ENCODE data around the gene MAP1LC3B2. TPM values are rescaled to one million over a fixed set of nuclear protein-coding genes. Genes with fewer than 3 reads are reported as not detected.

MAP1LC3B2 gene
- 0.84 and 0.86 TPM in 2 replicates for total RNA-seq
- long read RNA-seq, result 0 reads

DNA sequence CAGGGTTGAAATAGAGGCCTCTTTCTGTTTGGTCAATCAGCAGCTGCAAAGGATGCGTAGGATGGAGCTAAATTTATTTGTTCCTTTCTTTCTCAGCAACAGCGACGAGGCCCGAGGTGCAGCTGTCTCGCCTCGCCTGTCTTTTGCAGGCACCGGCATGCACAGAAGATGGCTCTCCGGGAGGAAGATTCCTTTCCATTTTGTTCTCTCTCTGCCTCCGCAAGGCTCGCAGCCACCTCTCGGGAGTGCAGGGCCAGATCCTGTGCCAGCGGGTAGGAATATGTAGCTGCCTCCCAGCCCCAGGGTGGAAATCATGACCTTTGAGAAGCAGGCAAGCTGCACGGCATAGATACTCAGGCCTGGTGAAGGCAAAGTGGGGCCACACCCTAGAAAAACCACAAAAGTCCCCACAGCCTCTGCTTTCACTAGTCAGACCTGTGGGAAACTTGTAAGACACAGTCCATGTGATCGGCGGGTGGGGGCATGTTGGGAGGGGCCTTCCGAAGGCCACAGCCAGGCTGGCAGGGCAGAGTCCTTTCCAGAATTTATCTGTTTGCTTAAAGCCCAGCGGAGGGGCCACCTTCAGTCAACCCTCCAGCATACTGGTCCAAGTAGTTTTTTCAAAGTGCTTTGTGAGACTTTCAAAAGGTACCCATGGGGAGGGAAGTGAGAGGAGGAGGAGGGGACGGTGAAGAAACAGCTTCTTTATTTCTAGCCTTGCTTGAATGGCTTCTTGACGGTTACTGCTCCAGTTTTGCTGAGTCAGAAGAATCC is at the start of gene MAP1LC3B2:
MAP1LC3B2 (plus strand) TSS at position 220 of the 774 bp plus-strand sequence. CDS start 16,562 bp downstream, outside the sequence.
- Mint-ChIP-seq H3K4me1 (ENCODE audit: low read depth) (peaks cover 10% of the 10 kb centered on the region), H3K36me3 (ENCODE audit: insufficient read depth) (peaks cover 4% of the 10 kb centered on the region), H3K27ac (peak within 1 kb of the TSS; percentile 51), H3K4me3 (ENCODE audit: low read depth) (peak within 1 kb of the TSS; percentile 1), H3K9me3 (ENCODE audit: low read depth) (peaks cover 8% of the 10 kb centered on the region), H3K27me3 (no peaks in the 10 kb centered on the region)
- no peak for DNase-seq (ENCODE audit: low spot score, unreplicated experiment)
- TF ChIP-seq, protein P1, sequence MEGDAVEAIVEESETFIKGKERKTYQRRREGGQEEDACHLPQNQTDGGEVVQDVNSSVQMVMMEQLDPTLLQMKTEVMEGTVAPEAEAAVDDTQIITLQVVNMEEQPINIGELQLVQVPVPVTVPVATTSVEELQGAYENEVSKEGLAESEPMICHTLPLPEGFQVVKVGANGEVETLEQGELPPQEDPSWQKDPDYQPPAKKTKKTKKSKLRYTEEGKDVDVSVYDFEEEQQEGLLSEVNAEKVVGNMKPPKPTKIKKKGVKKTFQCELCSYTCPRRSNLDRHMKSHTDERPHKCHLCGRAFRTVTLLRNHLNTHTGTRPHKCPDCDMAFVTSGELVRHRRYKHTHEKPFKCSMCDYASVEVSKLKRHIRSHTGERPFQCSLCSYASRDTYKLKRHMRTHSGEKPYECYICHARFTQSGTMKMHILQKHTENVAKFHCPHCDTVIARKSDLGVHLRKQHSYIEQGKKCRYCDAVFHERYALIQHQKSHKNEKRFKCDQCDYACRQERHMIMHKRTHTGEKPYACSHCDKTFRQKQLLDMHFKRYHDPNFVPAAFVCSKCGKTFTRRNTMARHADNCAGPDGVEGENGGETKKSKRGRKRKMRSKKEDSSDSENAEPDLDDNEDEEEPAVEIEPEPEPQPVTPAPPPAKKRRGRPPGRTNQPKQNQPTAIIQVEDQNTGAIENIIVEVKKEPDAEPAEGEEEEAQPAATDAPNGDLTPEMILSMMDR (IDR thresholded peaks at IDR 0.05; ENCODE audit: unreplicated experiment), result no peak

DNA sequence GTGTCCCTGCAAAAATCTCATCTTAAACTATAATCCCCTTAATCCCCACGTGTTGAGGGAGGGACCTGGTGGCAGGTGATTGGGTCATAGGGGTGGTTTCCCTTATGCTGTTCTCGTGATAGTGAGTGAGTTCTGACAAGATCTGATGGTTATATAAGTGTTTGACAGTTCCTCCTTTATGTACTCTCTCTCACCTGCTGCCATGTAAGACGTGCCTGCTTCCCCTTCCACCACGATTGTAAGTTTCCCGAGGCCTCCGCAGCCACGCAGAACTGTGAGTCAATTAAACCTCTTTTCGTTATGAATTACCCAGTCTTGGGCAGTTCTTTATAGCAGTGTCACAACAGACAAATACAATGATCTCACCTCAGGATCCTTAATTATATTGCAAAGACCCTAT is 45.2 kb upstream of the MAP1LC3B2 start:
- no peak overlapping the region for H3K4me3 Mint-ChIP-seq (ENCODE audit: low read depth)
- no peak for DNase-seq (ENCODE audit: low spot score, unreplicated experiment)
- no peak overlapping the region for H3K27ac Mint-ChIP-seq
- H3K27me3 Mint-ChIP-seq, result peaks cover 25% of the 10 kb centered on the region
- H3K9me3 Mint-ChIP-seq (ENCODE audit: low read depth), result no peaks in the 10 kb centered on the region
- H3K4me1 Mint-ChIP-seq (ENCODE audit: low read depth), result peaks cover 1% of the 10 kb centered on the region
- TF ChIP-seq, protein P1 (IDR thresholded peaks at IDR 0.05; ENCODE audit: unreplicated experiment), result no peak
- H3K36me3 Mint-ChIP-seq (ENCODE audit: insufficient read depth), result no peaks in the 10 kb centered on the region

DNA sequence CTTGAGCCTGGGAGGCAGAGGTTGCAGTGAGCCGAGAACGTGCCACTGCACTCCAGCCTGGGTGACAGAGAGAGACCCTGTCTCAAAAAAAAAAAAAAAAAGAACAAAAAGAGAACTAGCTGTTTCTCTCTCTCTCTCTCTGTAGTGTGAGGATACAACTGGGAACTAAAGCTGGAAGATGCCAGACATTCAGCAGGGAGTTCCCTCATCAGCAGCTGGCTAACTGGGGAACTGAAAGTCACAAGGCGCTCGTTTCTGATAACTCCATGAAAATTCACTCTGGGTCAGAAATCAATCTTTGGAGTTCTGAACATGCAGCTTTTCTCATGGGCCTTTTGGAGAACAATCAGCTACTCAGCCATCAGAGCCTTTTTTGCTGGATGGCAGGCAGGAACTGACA is 43.5 kb upstream of the MAP1LC3B2 start:
- no peak overlapping the region for H3K27ac Mint-ChIP-seq
- H3K9me3 Mint-ChIP-seq (ENCODE audit: low read depth), result no peaks in the 10 kb centered on the region
- TF ChIP-seq, protein P1 (IDR thresholded peaks at IDR 0.05; ENCODE audit: unreplicated experiment), result no peak
- peaks cover 1% of the 10 kb centered on the region for H3K4me1 Mint-ChIP-seq (ENCODE audit: low read depth)
- H3K4me3 Mint-ChIP-seq (ENCODE audit: low read depth), result no peak overlapping the region
- no peaks in the 10 kb centered on the region for H3K36me3 Mint-ChIP-seq (ENCODE audit: insufficient read depth)
- peaks cover 37% of the 10 kb centered on the region for H3K27me3 Mint-ChIP-seq
- no peak for DNase-seq (ENCODE audit: low spot score, unreplicated experiment)

DNA sequence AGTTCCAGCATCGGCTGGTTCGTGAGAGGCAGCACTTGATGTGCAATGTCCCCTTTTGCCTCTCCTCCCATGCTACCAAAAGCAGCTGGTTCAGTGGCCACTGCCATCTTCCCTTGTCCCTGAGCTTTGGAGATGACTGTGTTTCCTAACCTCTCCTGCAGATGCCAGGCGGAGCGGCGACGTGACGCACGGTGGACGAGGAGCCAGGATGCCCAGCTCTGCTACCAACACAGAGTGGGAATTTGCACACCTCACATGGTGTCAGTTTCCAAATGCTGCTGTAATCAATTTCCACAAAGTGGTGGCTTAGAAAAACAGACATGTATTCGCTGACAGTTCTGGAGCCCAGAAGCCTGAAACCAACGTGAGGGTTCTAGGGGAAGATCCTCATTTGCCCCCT is 42.5 kb upstream of the MAP1LC3B2 start:
- DNase-seq (ENCODE audit: low spot score, unreplicated experiment), result no peak
- H3K9me3 Mint-ChIP-seq (ENCODE audit: low read depth), result no peaks in the 10 kb centered on the region
- no peak overlapping the region for H3K4me3 Mint-ChIP-seq (ENCODE audit: low read depth)
- no peak overlapping the region for H3K27ac Mint-ChIP-seq
- H3K36me3 Mint-ChIP-seq (ENCODE audit: insufficient read depth), result no peaks in the 10 kb centered on the region
- H3K27me3 Mint-ChIP-seq, result peaks cover 46% of the 10 kb centered on the region
- TF ChIP-seq, protein P1 (IDR thresholded peaks at IDR 0.05; ENCODE audit: unreplicated experiment), result no peak
- peaks cover 1% of the 10 kb centered on the region for H3K4me1 Mint-ChIP-seq (ENCODE audit: low read depth)

DNA sequence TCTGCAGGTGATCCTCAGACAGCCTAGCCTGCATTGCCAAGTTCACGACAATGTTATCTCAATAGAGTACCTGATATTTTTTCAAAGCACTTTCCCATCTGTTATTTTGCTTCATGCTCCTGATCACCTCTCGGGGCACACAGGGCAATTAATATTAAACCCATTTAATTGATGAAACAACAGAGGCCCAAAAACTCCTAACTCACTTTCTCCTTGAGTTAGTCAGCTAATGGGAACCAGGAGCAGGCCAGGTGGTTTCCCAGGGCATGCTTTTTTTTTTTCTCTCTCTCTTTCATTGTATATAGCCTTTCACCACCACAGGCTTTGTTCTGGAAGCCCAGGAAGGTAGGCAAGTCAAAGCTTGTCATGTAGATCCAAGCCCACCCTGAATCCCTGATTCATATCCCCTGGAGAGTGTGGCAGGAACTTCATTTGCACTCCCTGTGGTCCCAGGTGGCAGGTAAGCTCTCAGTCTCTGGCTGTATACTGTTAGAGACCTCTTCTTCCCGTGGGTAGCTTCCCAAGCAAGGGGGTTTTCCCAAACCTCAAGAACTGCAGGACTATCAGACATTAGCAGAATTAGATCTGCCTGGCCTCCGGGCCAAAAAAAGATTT is 41.6 kb upstream of the MAP1LC3B2 start:
- H3K4me3 Mint-ChIP-seq (ENCODE audit: low read depth), result no peak overlapping the region
- TF ChIP-seq, protein P1 (IDR thresholded peaks at IDR 0.05; ENCODE audit: unreplicated experiment), result no peak
- H3K9me3 Mint-ChIP-seq (ENCODE audit: low read depth), result no peaks in the 10 kb centered on the region
- no peak overlapping the region for H3K27ac Mint-ChIP-seq
- H3K4me1 Mint-ChIP-seq (ENCODE audit: low read depth), result peaks cover 1% of the 10 kb centered on the region
- H3K36me3 Mint-ChIP-seq (ENCODE audit: insufficient read depth), result no peaks in the 10 kb centered on the region
- H3K27me3 Mint-ChIP-seq, result peaks cover 46% of the 10 kb centered on the region
- no peak for DNase-seq (ENCODE audit: low spot score, unreplicated experiment)

Data from progenitor cell of endocrine pancreas (in vitro differentiated cells).